ENCODE data around the gene CCDC116.

CCDC116 gene

GRCh38 chr22:21624120-21624879 is 8.3 kb upstream of the CCDC116 start:
- Histone ChIP-seq H3K27me3 (ENCODE audit: insufficient read depth, low read length) (no peaks in the 10 kb centered on the region), H3K27ac (ENCODE audit: low read depth, low read length) (no peak overlapping the region), H3K23ac (ENCODE audit: low read length) (no peak overlapping the region), H4K8ac (ENCODE audit: low read depth, low read length) (no peak overlapping the region), H2AK5ac (ENCODE audit: low read length) (no peak overlapping the region), H2BK12ac (ENCODE audit: low read length) (no peak overlapping the region), H3K79me2 (ENCODE audit: control insufficient read depth, insufficient read depth, low read length, poor library complexity) (peaks cover 5% of the 10 kb centered on the region), H2AFZ (ENCODE audit: insufficient read depth, low read length, poor library complexity) (no peak overlapping the region), H4K91ac (ENCODE audit: low read depth, low read length) (no peak overlapping the region), H3K14ac (ENCODE audit: low read length) (no peak overlapping the region), H3K9me3 (ENCODE audit: insufficient read depth, low read depth, low read length) (peaks cover 3% of the 10 kb centered on the region), H3K9ac (ENCODE audit: low read length) (no peak overlapping the region), H3K4ac (ENCODE audit: low read depth, low read length) (no peak overlapping the region), H3K79me1 (ENCODE audit: low read length) (peaks cover 3% of the 10 kb centered on the region), H3K4me2 (ENCODE audit: low read length) (no peak overlapping the region), H2BK5ac (ENCODE audit: low read depth, low read length, poor library complexity) (no peak overlapping the region), H2BK120ac (ENCODE audit: insufficient read depth, low read length, poor library complexity) (no peak overlapping the region), H4K12ac (ENCODE audit: low read depth, low read length) (no peak overlapping the region), H3K36me3 (ENCODE audit: control insufficient read depth in 1 of 2, insufficient read depth in 2 of 2, low read length in 2 of 2) (peaks cover 32 to 38% of the 10 kb centered on the region in 2 experiments), H3K18ac (ENCODE audit: low read length) (no peak overlapping the region), H3K4me1 (ENCODE audit: control insufficient read depth in 1 of 2, insufficient read depth in 2 of 2, low read length in 2 of 2) (peaks cover 5 to 10% of the 10 kb centered on the region in 2 experiments), H3K4me3 (ENCODE audit: low read depth, low read length) (no peak overlapping the region)
- WGBS (ENCODE audit: extremely low coverage, insufficient coverage, insufficient read length), result no CpG with 5 or more reads among the region's 8 CpGs
- no peak for DNase-seq

DNA sequence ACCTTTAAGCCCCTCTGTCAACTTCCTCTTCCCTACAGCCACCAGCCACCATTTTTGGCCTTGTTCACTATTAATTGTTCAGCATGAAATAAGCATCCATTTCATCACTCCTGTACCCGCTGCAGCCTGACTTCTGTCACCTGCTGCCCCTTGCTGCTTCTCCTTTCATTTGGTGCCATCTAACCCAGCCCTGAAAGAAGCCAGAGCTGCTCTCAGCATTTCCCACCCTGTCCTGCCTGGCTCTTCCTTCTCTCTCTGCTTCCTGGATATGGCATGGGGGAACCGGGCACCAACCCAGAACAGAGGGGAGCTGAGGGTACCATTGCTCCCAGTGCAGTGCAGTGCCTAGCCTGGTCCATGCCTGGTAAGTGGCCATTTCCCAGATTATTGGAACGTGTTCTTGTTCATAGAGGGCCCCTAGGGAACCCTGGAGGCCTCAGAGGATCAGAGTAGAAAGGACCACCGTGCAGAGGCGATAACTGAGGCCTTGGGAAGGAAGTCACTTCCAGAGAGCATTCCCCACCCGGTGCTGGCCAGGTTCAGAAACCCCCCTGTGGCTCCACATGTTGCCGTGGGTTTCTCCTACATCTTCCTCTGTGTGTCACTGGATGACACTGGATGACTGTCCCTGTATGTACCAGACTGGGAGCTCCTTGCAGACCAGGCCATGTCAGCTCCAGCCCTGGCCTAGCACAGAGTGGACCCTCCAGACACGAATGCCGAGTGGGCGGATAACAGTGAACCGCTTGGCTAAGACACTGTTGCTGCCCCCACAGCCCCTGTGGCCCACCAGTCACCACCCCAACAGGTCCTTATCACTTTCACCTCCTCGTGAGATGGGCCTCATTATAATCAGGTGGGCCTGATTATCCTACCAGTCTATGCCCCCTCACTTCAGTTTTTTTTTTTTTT is 7.4 kb upstream of the CCDC116 start:
- H3K79me1 ChIP-seq (ENCODE audit: low read length), result peaks cover 7% of the 10 kb centered on the region
- WGBS (ENCODE audit: extremely low coverage, insufficient coverage, insufficient read length), result no CpG with 5 or more reads among the region's 12 CpGs

DNA sequence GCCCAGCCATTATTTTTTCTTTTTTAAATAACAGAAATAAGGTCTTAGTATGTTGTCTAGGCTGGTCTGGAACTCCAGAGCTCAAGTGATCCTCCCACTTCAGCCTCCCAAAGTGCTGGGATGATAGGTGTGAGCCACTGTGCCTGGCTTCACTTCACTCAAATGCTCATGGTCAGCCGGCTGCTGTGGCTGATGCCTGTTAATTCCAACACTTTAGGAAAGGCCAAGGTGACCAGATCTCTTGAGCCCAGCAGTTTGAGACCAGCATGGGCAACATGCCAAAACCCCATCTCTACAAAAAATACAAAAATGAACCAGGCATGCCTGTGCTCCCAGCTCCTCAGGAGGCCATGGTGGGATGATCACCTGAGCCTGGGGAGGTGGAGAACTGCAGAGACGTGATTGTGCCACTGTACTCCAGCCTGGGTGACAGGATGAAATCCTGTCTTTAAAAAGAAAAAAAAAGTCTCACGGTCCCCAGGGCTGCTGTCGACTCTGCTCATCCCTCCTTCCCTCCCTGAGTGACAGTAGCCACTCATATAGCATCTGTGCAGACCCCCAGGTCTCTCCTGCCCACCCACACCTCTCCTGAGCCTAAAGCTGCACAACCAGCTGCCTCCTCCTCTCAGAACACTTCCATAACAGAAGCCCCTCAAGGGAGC is 6.4 kb upstream of the CCDC116 start:
- Histone ChIP-seq H3K23ac (ENCODE audit: low read length) (no peak overlapping the region), H3K14ac (ENCODE audit: low read length) (no peak overlapping the region), H3K79me2 (ENCODE audit: control insufficient read depth, insufficient read depth, low read length, poor library complexity) (peaks cover 10% of the 10 kb centered on the region), H3K4me3 (ENCODE audit: low read depth, low read length) (no peak overlapping the region), H2BK5ac (ENCODE audit: low read depth, low read length, poor library complexity) (no peak overlapping the region), H2AFZ (ENCODE audit: insufficient read depth, low read length, poor library complexity) (no peak overlapping the region), H3K4me2 (ENCODE audit: low read length) (no peak overlapping the region), H3K27ac (ENCODE audit: low read depth, low read length) (no peak overlapping the region), H4K12ac (ENCODE audit: low read depth, low read length) (no peak overlapping the region), H4K91ac (ENCODE audit: low read depth, low read length) (no peak overlapping the region), H2BK120ac (ENCODE audit: insufficient read depth, low read length, poor library complexity) (no peak overlapping the region), H3K18ac (ENCODE audit: low read length) (no peak overlapping the region), H3K9me3 (ENCODE audit: insufficient read depth, low read depth, low read length) (peaks cover 6% of the 10 kb centered on the region), H2AK5ac (ENCODE audit: low read length) (no peak overlapping the region), H3K27me3 (ENCODE audit: insufficient read depth, low read length) (no peaks in the 10 kb centered on the region), H2BK12ac (ENCODE audit: low read length) (no peak overlapping the region), H3K4ac (ENCODE audit: low read depth, low read length) (no peak overlapping the region), H3K36me3 (ENCODE audit: control insufficient read depth in 1 of 2, insufficient read depth in 2 of 2, low read length in 2 of 2) (peaks cover 28 to 29% of the 10 kb centered on the region in 2 experiments), H3K4me1 (ENCODE audit: control insufficient read depth in 1 of 2, insufficient read depth in 2 of 2, low read length in 2 of 2) (peaks cover 5 to 10% of the 10 kb centered on the region in 2 experiments), H4K8ac (ENCODE audit: low read depth, low read length) (no peak overlapping the region), H3K79me1 (ENCODE audit: low read length) (peaks cover 7% of the 10 kb centered on the region), H3K9ac (ENCODE audit: low read length) (no peak overlapping the region)
- DNase-seq, result no peak
- no CpG with 5 or more reads among the region's 4 CpGs for WGBS (ENCODE audit: extremely low coverage, insufficient coverage, insufficient read length)

More for the DNA sequence above, 7.4 kb upstream of the CCDC116 start:
- no peak overlapping the region for H3K18ac ChIP-seq (ENCODE audit: low read length)
- no peak overlapping the region for H3K14ac ChIP-seq (ENCODE audit: low read length)
- no peaks in the 10 kb centered on the region for H3K27me3 ChIP-seq (ENCODE audit: insufficient read depth, low read length)
- H3K4me2 ChIP-seq (ENCODE audit: low read length), result no peak overlapping the region
- H3K79me2 ChIP-seq (ENCODE audit: control insufficient read depth, insufficient read depth, low read length, poor library complexity), result peaks cover 10% of the 10 kb centered on the region
- H4K8ac ChIP-seq (ENCODE audit: low read depth, low read length), result no peak overlapping the region
- DNase-seq, result no peak
- H2BK120ac ChIP-seq (ENCODE audit: insufficient read depth, low read length, poor library complexity), result no peak overlapping the region
- H3K9me3 ChIP-seq (ENCODE audit: insufficient read depth, low read depth, low read length), result peaks cover 6% of the 10 kb centered on the region
- H3K23ac ChIP-seq (ENCODE audit: low read length), result no peak overlapping the region
- H2AK5ac ChIP-seq (ENCODE audit: low read length), result no peak overlapping the region
- H3K27ac ChIP-seq (ENCODE audit: low read depth, low read length), result no peak overlapping the region
- no peak overlapping the region for H4K91ac ChIP-seq (ENCODE audit: low read depth, low read length)
- no peak overlapping the region for H3K4me3 ChIP-seq (ENCODE audit: low read depth, low read length)
- peaks cover 5 to 10% of the 10 kb centered on the region in 2 experiments for H3K4me1 ChIP-seq (ENCODE audit: control insufficient read depth in 1 of 2, insufficient read depth in 2 of 2, low read length in 2 of 2)
- peaks cover 32 to 36% of the 10 kb centered on the region in 2 experiments for H3K36me3 ChIP-seq (ENCODE audit: control insufficient read depth in 1 of 2, insufficient read depth in 2 of 2, low read length in 2 of 2)
- H2BK12ac ChIP-seq (ENCODE audit: low read length), result no peak overlapping the region
- no peak overlapping the region for H4K12ac ChIP-seq (ENCODE audit: low read depth, low read length)
- H3K4ac ChIP-seq (ENCODE audit: low read depth, low read length), result no peak overlapping the region
- H3K9ac ChIP-seq (ENCODE audit: low read length), result no peak overlapping the region
- H2BK5ac ChIP-seq (ENCODE audit: low read depth, low read length, poor library complexity), result no peak overlapping the region
- no peak overlapping the region for H2AFZ ChIP-seq (ENCODE audit: insufficient read depth, low read length, poor library complexity)

DNA sequence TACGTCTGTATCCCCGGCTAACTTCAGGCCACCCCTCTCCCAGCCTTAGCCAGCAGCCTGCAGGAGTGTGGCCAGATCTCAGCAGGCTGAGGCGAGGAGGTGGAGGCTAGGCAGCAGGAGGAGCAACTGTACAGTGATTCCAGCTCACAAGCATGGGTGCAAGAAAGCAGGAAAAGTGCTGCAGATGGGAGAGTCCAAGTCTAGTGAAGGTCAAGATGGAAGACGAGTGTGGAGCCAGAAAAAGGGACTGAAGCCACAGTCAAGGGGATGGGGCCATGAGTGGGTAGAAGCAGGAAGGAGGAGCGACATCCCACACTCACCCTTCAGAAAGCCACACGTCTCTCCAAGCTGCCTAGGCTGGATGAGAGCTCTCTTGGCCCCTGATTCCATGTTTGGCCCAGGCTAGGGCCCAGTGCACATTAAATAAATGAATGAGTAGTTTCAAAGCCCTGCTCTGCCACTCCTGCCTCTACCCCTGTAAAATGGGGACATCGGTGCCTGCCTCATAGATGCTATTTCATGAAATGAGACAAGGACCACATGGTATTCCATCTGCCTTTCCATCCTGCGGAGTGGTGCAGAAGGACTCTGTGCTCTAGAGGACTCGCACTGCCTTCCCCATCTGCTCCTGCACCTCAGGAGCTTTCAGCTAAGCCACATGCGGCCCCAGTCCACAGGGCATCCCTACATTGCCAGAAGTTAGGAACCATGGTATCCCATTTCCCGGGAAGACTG is 5.7 kb upstream of the CCDC116 start:
- no peak overlapping the region for H2AFZ ChIP-seq (ENCODE audit: insufficient read depth, low read length, poor library complexity)

More for the DNA sequence above, 5.7 kb upstream of the CCDC116 start:
- Histone ChIP-seq H3K23ac (ENCODE audit: low read length) (no peak overlapping the region), H3K4me2 (ENCODE audit: low read length) (no peak overlapping the region), H3K36me3 (ENCODE audit: control insufficient read depth in 1 of 2, insufficient read depth in 2 of 2, low read length in 2 of 2) (peaks cover 26 to 28% of the 10 kb centered on the region in 2 experiments), H2BK5ac (ENCODE audit: low read depth, low read length, poor library complexity) (no peak overlapping the region), H3K79me1 (ENCODE audit: low read length) (peaks cover 7% of the 10 kb centered on the region), H3K27me3 (ENCODE audit: insufficient read depth, low read length) (no peaks in the 10 kb centered on the region), H3K14ac (ENCODE audit: low read length) (no peak overlapping the region), H3K18ac (ENCODE audit: low read length) (no peak overlapping the region), H3K79me2 (ENCODE audit: control insufficient read depth, insufficient read depth, low read length, poor library complexity) (peaks cover 10% of the 10 kb centered on the region), H2BK12ac (ENCODE audit: low read length) (no peak overlapping the region), H4K12ac (ENCODE audit: low read depth, low read length) (no peak overlapping the region), H3K4me1 (ENCODE audit: control insufficient read depth in 1 of 2, insufficient read depth in 2 of 2, low read length in 2 of 2) (peaks cover 5 to 10% of the 10 kb centered on the region in 2 experiments), H3K4me3 (ENCODE audit: low read depth, low read length) (no peak overlapping the region), H4K8ac (ENCODE audit: low read depth, low read length) (no peak overlapping the region), H4K91ac (ENCODE audit: low read depth, low read length) (no peak overlapping the region), H3K4ac (ENCODE audit: low read depth, low read length) (no peak overlapping the region), H3K27ac (ENCODE audit: low read depth, low read length) (no peak overlapping the region), H3K9me3 (ENCODE audit: insufficient read depth, low read depth, low read length) (peaks cover 6% of the 10 kb centered on the region), H2AK5ac (ENCODE audit: low read length) (no peak overlapping the region), H3K9ac (ENCODE audit: low read length) (no peak overlapping the region), H2BK120ac (ENCODE audit: insufficient read depth, low read length, poor library complexity) (no peak overlapping the region)
- WGBS (ENCODE audit: extremely low coverage, insufficient coverage, insufficient read length), result no CpG with 5 or more reads among the region's 11 CpGs
- no peak for DNase-seq

All from trophoblast cell (in vitro differentiated cells and primary cell).